IMR-90 (cell line): Measurements from ENCODE around the gene ST8SIA2. TPM values are rescaled to one million over a fixed set of nuclear protein-coding genes. Genes with fewer than 3 reads are reported as not detected.

Experiments used
- ATAC-seq: fragments of 200-7000 bp; cut with Tn5 transposase; 2 replicates; pipeline ENCODE4 v1.9.1; 2020; ENCODE audit warnings: low read depth, mild to moderate bottlenecking, moderate library complexity
- BruUV-seq: library from RNA; stranded (reverse); fragments of 400-500 nt; replicated peaks from 2 replicates; lab custom pipeline; 2021; lab: Mats Ljungman, UMichigan
- CTCF ChIA-PET: fragments of 300-600 bp; formaldehyde crosslinking; extraction: SDS; loops from one replicate; lab custom pipeline; 2021; ENCODE audit warnings: antibody characterized with exemption; lab: Yijun Ruan, JAX
- POLR2A ChIA-PET: fragments of 300-600 bp; sonication (Branson Sonifier 250); formaldehyde crosslinking; loops from one replicate; lab custom pipeline; 2022; ENCODE audit warnings: antibody characterized with exemption; ENCODE audit not compliant: unreplicated experiment; lab: Charles Lee
- DNase-seq: peaks from one replicate; pipeline ENCODE4 v3.0.0; 2013
- H2AFZ ChIP-seq: replicated peaks from 2 replicates; pipeline ENCODE3; 2013; ENCODE audit warnings: low read length, mild to moderate bottlenecking; ENCODE audit not compliant: poor library complexity
- H2AK5ac ChIP-seq: 2 replicates; pipeline ENCODE4 v1.6.1; 2013; ENCODE audit warnings: low read depth, low read length, inconsistent platforms
- H2AK9ac ChIP-seq: replicated peaks from 2 replicates; pipeline ENCODE3; 2013; ENCODE audit warnings: mild to moderate bottlenecking, low read depth, low read length, moderate library complexity; ENCODE audit not compliant: poor library complexity
- H2BK120ac ChIP-seq: 2 replicates; pipeline ENCODE4 v1.6.1; 2013; ENCODE audit warnings: low read depth, low read length, inconsistent platforms
- H2BK15ac ChIP-seq: 3 replicates; pipeline ENCODE4 v1.6.1; 2013; ENCODE audit warnings: low read depth, low read length, inconsistent platforms
- H2BK20ac ChIP-seq: 2 replicates; pipeline ENCODE4 v1.6.1; 2013; ENCODE audit warnings: low read depth, mild to moderate bottlenecking, inconsistent platforms, low read length, moderate library complexity
- H2BK5ac ChIP-seq: 2 replicates; pipeline ENCODE4 v1.6.1; 2013; ENCODE audit warnings: mild to moderate bottlenecking, low read depth, low read length, inconsistent platforms; ENCODE audit not compliant: poor library complexity, severe bottlenecking
- H3K14ac ChIP-seq: replicated peaks from 2 replicates; pipeline ENCODE4 v1.6.1; 2013; ENCODE audit warnings: low read depth, low read length, inconsistent platforms
- H3K18ac ChIP-seq: 2 replicates; pipeline ENCODE4 v1.6.1; 2013; ENCODE audit warnings: low read depth, low read length, control low read depth
- H3K23ac ChIP-seq: 2 replicates; pipeline ENCODE4 v1.6.1; 2013; ENCODE audit warnings: low read depth, low read length, inconsistent platforms
- H3K27ac ChIP-seq: 2 replicates; pipeline ENCODE4 v1.5.1; 2013; ENCODE audit warnings: mild to moderate bottlenecking, control low read depth, low read length; ENCODE audit not compliant: insufficient read depth
- H3K27me3 ChIP-seq: 2 replicates; pipeline ENCODE4 v1.6.1; 2013; ENCODE audit warnings: low read length; ENCODE audit not compliant: control insufficient read depth, insufficient read depth
- H3K36me3 ChIP-seq: 2 replicates; pipeline ENCODE4 v1.6.1; 2013; ENCODE audit warnings: low read length, mixed read lengths; ENCODE audit not compliant: control insufficient read depth, insufficient read depth
- H3K4ac ChIP-seq: 2 replicates; pipeline ENCODE4 v1.6.1; 2013; ENCODE audit warnings: low read depth, low read length, inconsistent platforms
- H3K4me1 ChIP-seq: 2 replicates; pipeline ENCODE4 v1.6.1; 2013; ENCODE audit warnings: low read length, mixed read lengths; ENCODE audit not compliant: control insufficient read depth, insufficient read depth
- H3K4me2 ChIP-seq: 2 replicates; pipeline ENCODE4 v1.6.1; 2013; ENCODE audit warnings: low read depth, mild to moderate bottlenecking, control low read depth, low read length, moderate library complexity
- H3K4me3 ChIP-seq: 2 replicates; pipeline ENCODE4 v1.5.1; 2013; ENCODE audit warnings: low read depth, mild to moderate bottlenecking, control low read depth, low read length, moderate library complexity; ENCODE audit not compliant: insufficient read depth
- H3K56ac ChIP-seq: 2 replicates; pipeline ENCODE4 v1.6.1; 2013; ENCODE audit warnings: low read length, inconsistent platforms; ENCODE audit not compliant: insufficient read depth; ENCODE audit errors: extremely low read depth
- H3K79me1 ChIP-seq, 2 experiments: 2 replicates each; pipeline ENCODE4 v1.6.1; 2013; ENCODE audit warnings: low read length in 2 of 2, inconsistent platforms in 1 of 2, low read depth in 1 of 2
- H3K9ac ChIP-seq: 2 replicates; pipeline ENCODE4 v1.6.1; 2013; ENCODE audit warnings: low read depth, low read length, control low read depth
- H3K9me1 ChIP-seq: 2 replicates; pipeline ENCODE4 v1.6.1; 2013; ENCODE audit warnings: low read length, inconsistent platforms; ENCODE audit not compliant: insufficient read depth
- H3K9me3 ChIP-seq: 2 replicates; pipeline ENCODE4 v1.6.1; 2013; ENCODE audit warnings: low read length; ENCODE audit not compliant: control insufficient read depth, insufficient read depth
- H4K20me1 ChIP-seq: 2 replicates; pipeline ENCODE4 v1.6.1; 2013; ENCODE audit warnings: low read length, inconsistent platforms; ENCODE audit not compliant: insufficient read depth
- H4K5ac ChIP-seq: 2 replicates; pipeline ENCODE4 v1.6.1; 2013; ENCODE audit warnings: mild to moderate bottlenecking, low read depth, low read length, control low read depth
- H4K8ac ChIP-seq, 2 experiments: 2 replicates each; pipeline ENCODE4 v1.6.1; 2013; ENCODE audit warnings: low read depth in 2 of 2, low read length in 2 of 2, control low read depth in 1 of 2, inconsistent platforms in 1 of 2
- H4K91ac ChIP-seq: 2 replicates; pipeline ENCODE4 v1.6.1; 2013; ENCODE audit warnings: low read depth, low read length, inconsistent platforms; ENCODE audit not compliant: insufficient read depth
- CHD1 ChIP-seq: IDR thresholded peaks from 2 replicates; pipeline ENCODE4 v1.6.1; 2012; ENCODE audit warnings: low read depth, low read length, improper control_type of control experiment
- MAZ ChIP-seq: IDR thresholded peaks from 2 replicates; pipeline ENCODE4 v1.6.1; 2012; ENCODE audit warnings: low read depth, mild to moderate bottlenecking, low read length, improper control_type of control experiment, moderate library complexity, borderline replicate concordance
- WGBS, 2 experiments: methylation state at CpG; one replicate each; pipeline versions ENCODE4 v1.1.5 to v1.1.7; 2013; ENCODE audit warnings: missing lambda C conversion rate in 2 of 2; ENCODE audit not compliant: insufficient read length in 1 of 2; ENCODE audit errors: extremely low coverage in 2 of 2; 5-methylcytosine and 5-hydroxymethylcytosine counted together
- dilution Hi-C: fragments of 300-500 bp; cut with HindIII; formaldehyde crosslinking; loops from one replicate; pipeline ENCODE4 v1.14.3; 2018; ENCODE audit warnings: low sequenced_read_pairs; ENCODE audit not compliant: unreplicated experiment
- in situ Hi-C: fragments of 300-500 bp; cut with MboI; formaldehyde crosslinking; loops from 3 replicates; pipeline ENCODE4 v1.14.3; 2019; ENCODE audit warnings: low sequenced_read_pairs, inconsistent platforms, mixed read lengths
- intact Hi-C: fragments of 100-400 bp; cut with micrococcal nuclease; formaldehyde crosslinking; loops from 2 replicates; pipeline ENCODE4 v1.10.0; 2022
- polyA plus RNA-seq, 3 experiments: library from polyadenylated mRNA; depleted of rRNA; stranded (reverse); fragments of >200 nt; gene quantifications; 2 replicates each; pipeline ENCODE4 v1.2.3, GENCODE V29; 2012; ENCODE audit warnings: low replicate concordance in 1 of 3
- total RNA-seq: library from RNA; depleted of rRNA; stranded (reverse); fragments of >200 nt; gene quantifications from 2 replicates; pipeline ENCODE4 v1.2.3, GENCODE V29; 2012

Gene ST8SIA2
- total and polyA plus RNA-seq, 2 of the 4 experiments (the other 2 are of a cell fraction) = not detected

GRCh38 chr15:92454555-92455105, 60.9 kb downstream of the ST8SIA2 start:
- no peak overlapping the region for H3K14ac ChIP-seq
- in situ Hi-C loops (no loop called here), dilution Hi-C loops (no loop called here), intact Hi-C loops (no loop called here)
- H3K79me1 ChIP-seq = no peaks in the 10 kb centered on the region
- H3K9me3 ChIP-seq = no peaks in the 10 kb centered on the region
- DNase-seq = no peak
- no peak overlapping the region for H2BK20ac ChIP-seq
- H3K56ac ChIP-seq = no peak overlapping the region
- H2AK9ac ChIP-seq = no peak overlapping the region
- ChIA-PET POLR2A (no interaction called here), CTCF (no interaction called here)
- no peaks in the 10 kb centered on the region for H4K20me1 ChIP-seq
- H3K4ac ChIP-seq = no peak overlapping the region
- no peak overlapping the region for H3K4me3 ChIP-seq
- 80% methylated on average over 2 of the region's 7 CpGs; no CpG with 5 or more reads in 1 of the 2 experiments for WGBS, 2 experiments
- TF ChIP-seq CHD1 = no peak
- TF ChIP-seq MAZ = no peak
- no peak overlapping the region for H3K9ac ChIP-seq
- no TSS peak for BruUV-seq
- H2BK15ac ChIP-seq = no peak overlapping the region
- ATAC-seq = no peak
- no peaks in the 10 kb centered on the region for H3K36me3 ChIP-seq
- H3K4me1 ChIP-seq = no peaks in the 10 kb centered on the region
- H3K18ac ChIP-seq = no peak overlapping the region
- H2AFZ ChIP-seq = no peak overlapping the region
- no peak overlapping the region for H3K27ac ChIP-seq
- no peak overlapping the region for H4K91ac ChIP-seq
- H2BK5ac ChIP-seq = no peak overlapping the region
- H2AK5ac ChIP-seq = no peak overlapping the region
- H3K4me2 ChIP-seq = no peak overlapping the region
- no peak overlapping the region for H4K8ac ChIP-seq
- no peak overlapping the region for H4K5ac ChIP-seq
- no peaks in the 10 kb centered on the region for H3K27me3 ChIP-seq
- H2BK120ac ChIP-seq = no peak overlapping the region
- H3K9me1 ChIP-seq = no peaks in the 10 kb centered on the region
- H3K23ac ChIP-seq = no peak overlapping the region
